Fibroblast of skin of right quadriceps (primary cell): ENCODE data around the gene VWA1.
"Not testable (repeated sequence)": the region's sequence is repeated elsewhere in the genome, so short reads cannot be mapped to it uniquely, and the experiment has no call there.

Experiments used
- DNase-seq: peaks from one replicate; pipeline ENCODE4 v3.0.0-alpha.2; 2013

VWA1 gene

DNA sequence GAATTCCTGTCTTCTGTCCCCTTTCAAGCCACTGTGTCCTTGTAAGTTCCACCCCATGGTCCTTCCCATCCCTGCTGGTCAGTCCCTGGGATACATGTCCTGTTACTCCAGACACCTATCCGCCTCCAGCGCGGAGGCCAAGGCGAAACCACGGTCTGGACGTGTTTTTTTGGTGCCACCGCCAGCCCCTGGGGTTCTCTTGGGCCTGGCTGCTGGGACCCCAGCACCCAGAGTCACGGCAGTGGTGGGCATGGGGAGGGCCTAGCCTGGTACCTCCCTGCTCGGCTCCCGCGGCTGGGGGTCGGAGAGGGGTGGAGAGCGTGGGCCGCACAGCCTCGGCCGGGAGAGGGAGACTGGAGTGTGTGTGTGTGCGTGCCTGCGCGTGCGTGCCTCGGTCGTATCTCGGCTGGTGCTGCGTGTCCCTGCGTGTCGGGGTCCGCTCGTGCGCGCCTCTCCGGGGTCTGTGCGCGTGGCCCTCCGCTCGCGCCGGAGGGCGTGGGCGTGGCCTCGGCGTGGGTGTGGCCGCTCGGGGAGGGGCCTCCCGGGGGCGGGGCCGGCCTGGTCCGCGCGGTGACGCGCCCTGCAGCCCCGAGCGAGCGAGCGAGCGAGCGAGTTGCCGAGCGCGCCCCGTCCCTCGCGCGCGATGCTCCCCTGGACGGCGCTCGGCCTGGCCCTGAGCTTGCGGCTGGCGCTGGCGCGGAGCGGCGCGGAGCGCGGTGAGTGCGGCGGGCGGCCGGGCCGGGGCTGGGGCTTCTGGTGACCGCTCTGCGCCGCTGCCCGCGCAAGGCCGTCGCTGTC is at the start of gene VWA1:
Gene VWA1, plus strand, starts transcription at position 585 of the 798 bp plus-strand sequence. Its CDS starts 59 bp downstream, at position 644.
- peak; percentile 70 for DNase-seq

DNA sequence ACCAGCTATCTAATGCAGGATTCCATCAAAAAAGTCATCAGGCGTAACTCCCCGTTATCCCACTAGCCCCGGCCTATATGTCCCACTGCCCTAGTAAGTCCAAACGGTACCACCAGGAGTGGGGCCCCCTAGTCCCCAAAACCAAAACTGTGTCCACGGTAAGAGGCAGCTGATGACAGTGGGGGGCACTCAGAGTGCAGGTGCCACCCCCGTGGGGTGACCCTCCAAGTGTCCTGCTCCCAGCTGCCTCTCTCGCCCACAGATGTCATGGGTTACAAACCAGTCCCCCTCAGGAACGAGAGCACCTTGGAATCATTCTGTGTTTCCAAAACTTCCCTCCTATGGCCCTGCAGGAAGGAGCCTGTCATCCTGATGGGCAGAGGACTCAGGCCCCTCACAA is 49.6 kb upstream of the VWA1 start:
- no peak for DNase-seq

GRCh38 chr1:1387098-1388077 is 48.1 kb upstream of the VWA1 start:
- DNase-seq = no peak

GRCh38 chr1:1388078-1388472 is 47.4 kb upstream of the VWA1 start:
- DNase-seq = no peak

GRCh38 chr1:1390675-1391074 is 44.8 kb upstream of the VWA1 start:
- no peak for DNase-seq

DNA sequence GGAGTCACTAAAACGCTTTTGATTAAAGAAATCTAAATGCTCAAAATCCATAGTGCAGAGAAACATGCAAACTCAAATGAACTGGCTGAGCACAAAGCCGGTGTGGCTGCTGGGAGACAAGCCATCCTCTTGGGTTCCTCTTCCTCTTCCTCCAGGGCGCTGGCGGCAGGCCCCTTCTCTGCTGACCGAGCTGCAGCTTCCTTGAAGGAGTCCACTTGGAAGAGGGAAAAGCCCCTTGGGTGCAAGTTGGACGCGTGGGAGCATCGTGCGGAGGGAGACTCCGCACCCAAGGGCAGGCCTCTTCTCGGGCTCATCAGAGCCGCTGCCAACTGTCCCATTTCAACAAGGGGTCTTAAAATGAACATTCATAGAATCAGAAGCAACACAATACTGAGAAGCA is 44.3 kb upstream of the VWA1 start:
- DNase-seq = no peak

GRCh38 chr1:1393014-1393413 is 42.5 kb upstream of the VWA1 start:
- DNase-seq = no peak

GRCh38 chr1:1393428-1393827 is 42.1 kb upstream of the VWA1 start:
- DNase-seq = no peak

DNA sequence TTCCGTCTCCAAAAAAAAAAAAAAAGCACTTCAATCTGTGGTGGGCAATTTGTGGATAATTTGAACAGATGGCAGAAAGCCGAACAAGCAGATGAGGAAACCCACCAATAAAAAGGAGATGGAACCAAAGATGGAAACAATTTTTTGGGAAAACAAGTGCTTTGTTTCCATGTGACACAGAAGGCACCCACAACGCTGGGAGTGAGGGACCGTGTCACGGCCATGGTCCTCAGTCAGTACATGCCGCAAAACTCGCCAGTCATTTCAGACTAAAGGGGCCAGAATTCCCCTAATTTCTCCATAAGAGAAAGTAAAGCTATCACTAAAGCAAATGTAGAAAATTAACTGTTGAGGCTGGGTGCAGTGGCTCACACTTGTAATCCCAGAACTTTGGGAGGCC is 41.4 kb upstream of the VWA1 start:
- no peak for DNase-seq

- no peak for DNase-seq
These were observed 40.3 kb upstream of the VWA1 start for GRCh38 chr1:1395166-1395565.

DNA sequence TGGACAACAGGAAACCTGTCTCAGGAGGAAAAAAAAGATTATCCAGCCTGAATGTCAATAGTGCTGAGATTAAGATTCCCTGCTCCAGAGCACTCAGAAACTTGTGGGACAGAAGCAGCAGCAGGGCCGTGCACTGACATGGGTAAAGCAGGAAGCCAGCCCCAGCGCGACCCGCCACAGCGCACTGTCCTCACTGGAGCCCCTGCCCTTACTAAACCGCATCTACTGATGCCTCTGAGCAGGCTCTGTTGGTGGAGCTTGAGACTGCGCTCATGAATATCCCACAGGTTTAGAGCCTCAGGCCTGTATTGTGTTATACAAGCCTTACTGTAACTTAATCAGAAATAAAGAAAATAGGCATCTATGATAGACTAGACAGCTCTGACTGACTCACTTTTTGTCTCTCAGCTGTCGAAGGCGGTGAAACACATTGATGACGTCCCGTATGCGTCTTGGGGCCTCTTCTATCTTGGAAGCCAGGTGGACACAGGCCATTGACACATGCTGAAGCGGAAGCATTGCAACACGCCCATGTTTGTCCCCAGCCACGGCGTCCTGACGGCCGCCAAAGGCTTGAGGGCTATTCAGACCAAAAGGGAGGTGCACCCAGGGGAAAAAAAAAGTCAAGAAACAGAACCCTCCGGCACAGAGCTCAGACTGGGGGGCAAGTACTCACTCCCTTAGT is 37.5 kb upstream of the VWA1 start:
- no peak for DNase-seq

- no peak for DNase-seq
These were observed 36.8 kb upstream of the VWA1 start for GRCh38 chr1:1398677-1399186.

DNA sequence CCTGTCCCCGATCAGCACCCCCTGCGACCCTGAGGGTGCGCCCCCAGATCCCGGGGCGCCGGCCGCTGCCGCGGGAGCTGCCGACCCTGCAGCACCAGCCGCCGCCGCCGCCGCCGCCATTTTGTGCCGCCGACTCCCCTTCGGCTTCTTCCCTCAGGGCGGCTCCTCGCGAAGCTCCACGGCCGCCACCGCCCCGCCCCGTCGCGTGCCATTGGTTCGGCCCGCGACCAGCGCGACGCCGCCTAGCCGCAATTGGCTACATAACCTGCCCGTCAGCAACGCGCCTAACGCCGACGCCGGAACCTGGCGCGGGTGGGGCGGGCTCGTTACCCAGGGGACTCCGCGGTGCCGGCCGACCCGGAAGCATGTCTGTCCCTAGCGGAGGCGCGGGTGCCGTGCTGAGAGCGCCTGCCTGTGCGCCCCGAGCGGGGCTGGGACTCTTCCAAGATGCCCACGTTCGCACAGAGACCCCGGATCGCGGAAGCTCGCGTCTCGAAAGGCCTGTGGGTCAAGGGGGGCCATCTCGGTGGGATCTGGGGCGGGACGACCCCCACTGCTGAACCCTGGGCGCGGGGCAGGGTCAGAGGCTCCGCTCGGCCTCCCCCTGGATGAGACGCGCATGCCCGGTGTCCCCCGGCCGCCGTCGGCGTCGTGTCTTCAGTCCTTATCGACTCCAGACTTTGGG is 36.2 kb upstream of the VWA1 start, which contains the start of gene CCNL2:
Gene CCNL2, minus strand, starts transcription at position 149 of the 685 bp plus-strand sequence. Its CDS starts 29 bp downstream, at position 120.
- peak; percentile 99 for DNase-seq

GRCh38 chr1:1399872-1400575 is 35.5 kb upstream of the VWA1 start:
- DNase-seq = no peak

- no peak for DNase-seq
These were observed 34.7 kb upstream of the VWA1 start for GRCh38 chr1:1400576-1401456.

GRCh38 chr1:1401457-1402010 is 34.0 kb upstream of the VWA1 start:
- DNase-seq = no peak

GRCh38 chr1:1402072-1402900 is 33.2 kb upstream of the VWA1 start:
- peak; percentile 52 for DNase-seq

DNA sequence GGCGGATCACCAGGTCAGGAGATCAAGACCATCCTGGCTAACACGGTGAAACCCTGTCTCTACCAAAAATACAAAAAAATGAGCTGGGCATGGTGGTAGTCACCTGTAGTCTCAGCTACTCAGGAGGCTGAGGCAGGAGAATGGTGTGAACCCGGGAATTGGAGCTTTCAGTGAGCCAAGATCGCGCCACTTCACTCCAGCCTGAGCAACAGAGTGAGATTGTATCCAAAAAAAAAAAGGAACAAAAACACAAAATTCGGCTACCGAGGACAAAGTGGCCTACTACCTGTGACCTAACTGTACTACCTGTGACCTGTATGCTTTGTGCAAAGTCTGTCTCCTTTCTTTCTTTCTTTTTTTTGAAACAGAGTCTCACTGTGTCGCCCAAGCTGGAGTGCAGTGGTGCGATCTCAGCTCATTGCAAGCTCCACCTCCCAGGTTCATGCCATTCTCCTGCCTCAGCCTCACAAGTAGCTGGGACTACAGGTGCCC is 32.5 kb upstream of the VWA1 start:
- DNase-seq = not testable (repeated sequence)

DNA sequence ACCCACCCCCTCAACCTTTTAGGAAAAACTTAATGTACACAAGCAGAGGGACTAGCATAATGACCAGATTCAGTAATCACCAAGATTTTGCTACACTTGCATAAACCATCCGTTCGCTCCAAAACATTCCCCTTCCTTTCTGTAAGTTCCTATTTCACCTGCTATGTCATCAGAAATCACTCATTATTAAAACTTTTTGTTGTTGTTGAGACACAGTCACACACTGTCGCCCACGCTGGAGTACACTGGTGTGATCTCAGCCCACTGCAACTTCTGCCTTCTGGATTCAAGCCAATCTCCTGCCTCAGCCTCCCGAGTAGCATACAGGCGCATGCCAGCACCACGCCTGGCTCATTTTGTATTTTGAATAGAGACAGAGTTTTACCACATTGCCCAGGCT is 31.8 kb upstream of the VWA1 start:
- no peak for DNase-seq
